HepG2 (cell line): ENCODE data around the gene PNPLA1. TPM values are rescaled to one million over a fixed set of nuclear protein-coding genes. Genes with fewer than 3 reads are reported as not detected.

ENCODE experiments used
- ATAC-seq: fragments of 200-7000 bp; cut with Tn5 transposase; 3 replicates; pipeline ENCODE4 v1.9.1; 2020; ENCODE audit warnings: mild to moderate bottlenecking, moderate library complexity
- BruUV-seq: library from RNA; stranded (reverse); fragments of 400-500 nt; replicated peaks from 2 replicates; lab custom pipeline; 2021; lab: Mats Ljungman, UMichigan
- CTCF ChIA-PET: fragments of 300-600 bp; formaldehyde crosslinking; extraction: SDS; loops from one replicate; lab custom pipeline; 2021; ENCODE audit warnings: low total read pairs, inconsistent platforms, low intra/inter-chr PET ratio; lab: Yijun Ruan, JAX
- POLR2A ChIA-PET: fragments of 350-600 bp; sonication (Branson Sonifier 250); formaldehyde crosslinking; loops from one replicate; lab custom pipeline; 2020; ENCODE audit warnings: antibody characterized with exemption, inconsistent platforms; lab: Yijun Ruan, JAX
- DNase-seq: peaks from one replicate; pipeline ENCODE4 v3.0.0-alpha.2; 2015; ENCODE audit warnings: low spot score
- FAIRE-seq: peaks from 3 replicates; lab custom pipeline; 2011; peaks lifted over from hg19 to GRCh38; lab: Jason Lieb, UNC
- H2AFZ ChIP-seq: one replicate; pipeline ENCODE4 v1.6.1; 2011; ENCODE audit warnings: low read length, inconsistent platforms
- H3K27ac ChIP-seq: fragments of 300-600 bp; 3 replicates; pipeline ENCODE4 v1.8.0; 2011; ENCODE audit warnings: mixed run types, mild to moderate bottlenecking, mixed read lengths, low read length, inconsistent platforms; ENCODE audit not compliant: insufficient read depth; ENCODE audit errors: extremely low read length
- H3K27me3 ChIP-seq, 2 experiments: fragments of 200-600 bp in 1 of 2; 2 replicates in 1 of 2; 3 replicates in 1 of 2; pipeline versions ENCODE4 v1.6.0 to v1.8.0; 2011; ENCODE audit warnings: low read length in 2 of 2, mild to moderate bottlenecking in 2 of 2, moderate library complexity in 2 of 2, inconsistent platforms in 1 of 2; ENCODE audit not compliant: insufficient read depth in 2 of 2, control insufficient read depth in 1 of 2
- H3K36me3 ChIP-seq, 2 experiments: fragments of 200-600 bp in 1 of 2; replicated peaks in 1 of 2; 2 replicates in 1 of 2; 3 replicates in 1 of 2; pipeline versions ENCODE4 v1.5.1 to v1.8.0; 2011; ENCODE audit warnings: low read length in 2 of 2, inconsistent platforms in 1 of 2; ENCODE audit not compliant: insufficient read depth in 2 of 2, control insufficient read depth in 1 of 2
- H3K4me1 ChIP-seq: 2 replicates; pipeline ENCODE4 v1.5.1; 2012; ENCODE audit warnings: low read length, inconsistent platforms; ENCODE audit not compliant: insufficient read depth
- H3K4me2 ChIP-seq: 2 replicates; pipeline ENCODE4 v1.6.0; 2011; ENCODE audit warnings: low read depth, low read length, inconsistent platforms
- H3K4me3 ChIP-seq, 3 experiments: fragments of 200-600 bp in 1 of 3; sonication (generic), shearing (Covaris generic) in 1 of 3; replicated peaks in 1 of 3; 2 replicates each; pipeline ENCODE4 v1.5.1; 2011 to 2016; ENCODE audit warnings: low read length in 3 of 3, inconsistent platforms in 2 of 3, low read depth in 2 of 3, mild to moderate bottlenecking in 2 of 3, control low read depth in 1 of 3, mixed read lengths in 1 of 3; ENCODE audit not compliant: insufficient read depth in 1 of 3
- H3K79me2 ChIP-seq: one replicate; pipeline ENCODE4 v1.6.1; 2011; ENCODE audit warnings: low read length, inconsistent platforms; ENCODE audit not compliant: insufficient read depth
- H3K9ac ChIP-seq: 2 replicates; pipeline ENCODE4 v1.6.0; 2011; ENCODE audit warnings: mild to moderate bottlenecking, low read depth, low read length, inconsistent platforms; ENCODE audit not compliant: insufficient read depth
- H3K9me3 ChIP-seq: 2 replicates; pipeline ENCODE4 v1.5.1; 2012; ENCODE audit warnings: mild to moderate bottlenecking, low read length
- H4K20me1 ChIP-seq: 2 replicates; pipeline ENCODE4 v1.6.0; 2011; ENCODE audit warnings: inconsistent platforms, mild to moderate bottlenecking, low read length, moderate library complexity; ENCODE audit not compliant: insufficient read depth
- BATF2 ChIP-seq: sonication (generic); formaldehyde crosslinking; IDR thresholded peaks from 2 replicates; pipeline ENCODE4 v1.8.0; 2022; ENCODE audit warnings: mild to moderate bottlenecking, missing genetic modification reagents, moderate library complexity
- FIP1L1 ChIP-seq: fragments of 200-400 bp; formaldehyde crosslinking; IDR thresholded peaks from 2 replicates; pipeline ENCODE4 v1.6.1; 2018; ENCODE audit warnings: low read depth, mild to moderate bottlenecking, low read length, moderate library complexity, borderline replicate concordance; ENCODE audit not compliant: insufficient read depth
- FOXO4 ChIP-seq: sonication (generic); formaldehyde crosslinking; conservative IDR thresholded peaks from 2 replicates; pipeline ENCODE4 v1.8.1; 2023; ENCODE audit warnings: missing genetic modification reagents
- JUN ChIP-seq: sonication (generic); formaldehyde crosslinking; IDR thresholded peaks from 2 replicates; pipeline ENCODE4 v1.4.0; 2020; ENCODE audit warnings: mild to moderate bottlenecking, missing genetic modification reagents
- KLF12 ChIP-seq: sonication (generic); formaldehyde crosslinking; IDR thresholded peaks from 2 replicates; pipeline ENCODE4 v1.4.0; 2020; ENCODE audit warnings: missing genetic modification reagents, borderline replicate concordance
- RCOR2 ChIP-seq: IDR thresholded peaks from 2 replicates; pipeline ENCODE4 v1.6.1; 2016; ENCODE audit warnings: missing biosample characterization, missing genetic modification reagents
- WIZ ChIP-seq: sonication (generic); formaldehyde crosslinking; IDR thresholded peaks from 2 replicates; pipeline ENCODE4 v1.5.1; 2020; ENCODE audit warnings: mild to moderate bottlenecking, missing genetic modification reagents
- ZBTB3 ChIP-seq: sonication (generic); formaldehyde crosslinking; IDR thresholded peaks from 2 replicates; pipeline ENCODE4 v1.4.0; 2020; ENCODE audit warnings: low read depth, mild to moderate bottlenecking, moderate library complexity, missing genetic modification reagents, borderline replicate concordance
- ZFP37 ChIP-seq: sonication (generic); formaldehyde crosslinking; IDR thresholded peaks from 2 replicates; pipeline ENCODE4 v1.4.0; 2020; ENCODE audit warnings: missing genetic modification reagents, borderline replicate concordance
- ZNF18 ChIP-seq: sonication (generic); formaldehyde crosslinking; IDR thresholded peaks from 2 replicates; pipeline ENCODE4 v1.8.0; 2022; ENCODE audit warnings: mild to moderate bottlenecking, missing genetic modification reagents; ENCODE audit not compliant: insufficient replicate concordance
- ZNF205 ChIP-seq: IDR thresholded peaks from 2 replicates; pipeline ENCODE4 v1.6.1; 2018; ENCODE audit warnings: missing biosample characterization, missing genetic modification reagents
- ZNF569 ChIP-seq: sonication (generic); formaldehyde crosslinking; IDR thresholded peaks from 2 replicates; pipeline ENCODE4 v1.5.0; 2020; ENCODE audit warnings: mild to moderate bottlenecking, missing genetic modification reagents, moderate library complexity, borderline replicate concordance
- WGBS: methylation state at CpG from one replicate; pipeline ENCODE4 v1.1.6; 2017; ENCODE audit warnings: low lambda C conversion rate; 5-methylcytosine and 5-hydroxymethylcytosine counted together
- in situ Hi-C: cut with HindIII; loops from 2 replicates; pipeline ENCODE4 v1.10.0; 2017; ENCODE audit warnings: low pct_unique_long_range_greater_than_20kb; ENCODE audit not compliant: extremely low pct_ligation_motif_present
- intact Hi-C: fragments of 100-400 bp; cut with micrococcal nuclease; formaldehyde crosslinking; loops from one replicate; pipeline ENCODE4 v1.10.0; 2022; ENCODE audit not compliant: unreplicated experiment
- polyA plus RNA-seq, 8 experiments: library from polyadenylated mRNA; depleted of rRNA in 3 of 8; stranded (reverse) in 7 of 8; unstranded in 1 of 8; fragments of >200 nt; fragmentation: Illumina TruSeq in 4 of 8; extraction: Trizol in 4 of 8; gene quantifications; 2 replicates each; pipeline versions ENCODE4 v1.2.1 to v1.2.3, GENCODE V29; 2011 to 2016; ENCODE audit warnings: low read depth in 4 of 8, missing spikeins in 1 of 8, mixed read lengths in 1 of 8; ENCODE audit not compliant: insufficient read depth in 1 of 8
- total RNA-seq, 5 experiments: library from RNA; depleted of rRNA; stranded (reverse); fragments of >200 nt; fragmentation: Illumina TruSeq; extraction: Trizol; gene quantifications; 2 replicates each; pipeline ENCODE4 v1.2.3, GENCODE V29; 2016; ENCODE audit warnings: low read depth in 1 of 5

The PNPLA1 gene
- total and polyA plus RNA-seq, 2 of the 13 experiments (the other 11 are each of a cell fraction or from before 2014, with no cell fraction given) = not detected

- TF ChIP-seq ZNF569 (CRISPR knock-in tag) (no peak), FIP1L1 (no peak), JUN (CRISPR knock-in tag) (no peak), ZFP37 (CRISPR knock-in tag) (no peak), BATF2 (CRISPR knock-in tag) (no peak), KLF12 (CRISPR knock-in tag) (no peak), WIZ (CRISPR knock-in tag) (no peak), ZNF18 (CRISPR knock-in tag) (no peak)
Measured at GRCh38 chr6:36347621-36348020, 77.8 kb downstream of the PNPLA1 start (continued).

- BruUV-seq = no TSS peak
- Histone ChIP-seq H3K9me3 (no peaks in the 10 kb centered on the region), H3K27me3 (peaks cover 0 to 9% of the 10 kb centered on the region in 2 experiments; a peak in 3 of 5 replicates), H3K4me3 (no peak overlapping the region), H2AFZ (no peak overlapping the region), H3K27ac (no peak overlapping the region), H3K4me2 (no peak overlapping the region)
- 32% methylated on average over 6 of the region's 6 CpGs for WGBS
- CTCF ChIA-PET = no interaction called here
- in situ Hi-C loops = no loop called here
- TF ChIP-seq ZNF205 (CRISPR knock-in tag) = no peak
- no peak for TF ChIP-seq ZBTB3 (CRISPR knock-in tag)
- no peak for TF ChIP-seq FOXO4
- TF ChIP-seq RCOR2 (CRISPR knock-in tag) = no peak
- TF ChIP-seq, all 625 proteins: peak for 0
- DNase-seq (no peak), FAIRE-seq (no peak), ATAC-seq (no peak)
- POLR2A ChIA-PET = no interaction called here
- 0 out of 2 replicates have a peak, but pooled peaks cover 5% of the 10 kb centered on the region for H3K4me1 ChIP-seq
- no peaks in the 10 kb centered on the region for H3K36me3 ChIP-seq
- H3K9ac ChIP-seq = no peak overlapping the region
- intact Hi-C loops = no loop called here
- H3K79me2 ChIP-seq = no peaks in the 10 kb centered on the region
- H4K20me1 ChIP-seq = no peaks in the 10 kb centered on the region
Measured at GRCh38 chr6:36349240-36349639, 79.4 kb downstream of the PNPLA1 start.
